HepG2 (cell line): ENCODE measurements around the gene PRMT5. TPM values are rescaled to one million over a fixed set of nuclear protein-coding genes. Genes with fewer than 3 reads are reported as not detected.

Experiments used
- AGO2 ChIP-seq: fragments of 200-400 bp; formaldehyde crosslinking; optimal IDR thresholded peaks from 2 replicates; pipeline ENCODE3; 2017; ENCODE audit warnings: mild to moderate bottlenecking, low read depth, low read length, moderate library complexity
- ARID2 ChIP-seq: sonication (generic); formaldehyde crosslinking; IDR thresholded peaks from 2 replicates; pipeline ENCODE4 v1.8.1; 2022; ENCODE audit warnings: mild to moderate bottlenecking, missing genetic modification reagents, borderline replicate concordance
- FOSL1 ChIP-seq: sonication (generic); formaldehyde crosslinking; IDR thresholded peaks from 2 replicates; pipeline ENCODE4 v1.9.0; 2021; ENCODE audit warnings: missing genetic modification reagents, borderline replicate concordance
- GZF1 ChIP-seq: sonication (generic); formaldehyde crosslinking; IDR thresholded peaks from 2 replicates; pipeline ENCODE4 v1.5.1; 2020; ENCODE audit warnings: mild to moderate bottlenecking, missing genetic modification reagents
- HMG20B ChIP-seq: conservative IDR thresholded peaks from 2 replicates; pipeline ENCODE4 v1.6.1; 2016; ENCODE audit warnings: missing genetic modification reagents, missing compliant biosample characterization
- HNF1B ChIP-seq: sonication (generic); formaldehyde crosslinking; IDR thresholded peaks from 2 replicates; pipeline ENCODE4 v1.5.1; 2020; ENCODE audit warnings: mild to moderate bottlenecking, moderate library complexity, missing genetic modification reagents
- HNF4G ChIP-seq, 2 experiments: sonication (generic) in 1 of 2; formaldehyde crosslinking in 1 of 2; IDR thresholded peaks; 2 replicates each; pipeline versions ENCODE4 v1.4.0 to v1.6.1; 2011 to 2020; ENCODE audit warnings: borderline replicate concordance in 2 of 2, low read depth in 2 of 2, mild to moderate bottlenecking in 2 of 2, low read length in 1 of 2, missing genetic modification reagents in 1 of 2, moderate library complexity in 1 of 2
- KDM5B ChIP-seq: sonication (generic); formaldehyde crosslinking; IDR thresholded peaks from 2 replicates; pipeline ENCODE4 v1.4.0; 2020; ENCODE audit warnings: missing genetic modification reagents, mild to moderate bottlenecking, borderline replicate concordance
- ONECUT2 ChIP-seq: sonication (generic); formaldehyde crosslinking; IDR thresholded peaks from 2 replicates; pipeline ENCODE4 v1.4.0; 2020; ENCODE audit warnings: missing genetic modification reagents
- PCBP1 ChIP-seq: fragments of 200-400 bp; formaldehyde crosslinking; IDR thresholded peaks from 2 replicates; pipeline ENCODE4 v1.6.1; 2017; ENCODE audit warnings: mild to moderate bottlenecking, low read depth, low read length, borderline replicate concordance
- RNF219 ChIP-seq: sonication (generic); formaldehyde crosslinking; IDR thresholded peaks from 2 replicates; pipeline ENCODE4 v1.5.0; 2020; ENCODE audit warnings: mild to moderate bottlenecking, missing genetic modification reagents
- SALL1 ChIP-seq: sonication (generic); formaldehyde crosslinking; IDR thresholded peaks from 2 replicates; pipeline ENCODE4 v1.8.0; 2022; ENCODE audit warnings: mild to moderate bottlenecking, missing genetic modification reagents
- TEAD3 ChIP-seq: optimal IDR thresholded peaks from 2 replicates; pipeline ENCODE3; 2016; ENCODE audit warnings: borderline replicate concordance
- ZNF280B ChIP-seq: sonication (generic); formaldehyde crosslinking; IDR thresholded peaks from 2 replicates; pipeline ENCODE4 v1.5.0; 2020; ENCODE audit warnings: missing genetic modification reagents, mild to moderate bottlenecking, borderline replicate concordance
- ZNF292 ChIP-seq: sonication (generic); formaldehyde crosslinking; IDR thresholded peaks from 2 replicates; pipeline ENCODE4 v1.8.1; 2022; ENCODE audit warnings: mild to moderate bottlenecking, low read depth, missing genetic modification reagents, borderline replicate concordance
- ZNF367 ChIP-seq: sonication (generic); formaldehyde crosslinking; IDR thresholded peaks from 2 replicates; pipeline ENCODE4 v1.4.0; 2020; ENCODE audit warnings: missing genetic modification reagents, borderline replicate concordance
- ZNF503 ChIP-seq: sonication (generic); formaldehyde crosslinking; IDR thresholded peaks from 2 replicates; pipeline ENCODE4 v1.4.0; 2020; ENCODE audit warnings: missing genetic modification reagents
- ZNF567 ChIP-seq: sonication (generic); formaldehyde crosslinking; IDR thresholded peaks from 2 replicates; pipeline ENCODE4 v1.8.1; 2023; ENCODE audit warnings: mild to moderate bottlenecking, missing genetic modification reagents, borderline replicate concordance
- ZNF710 ChIP-seq: sonication (generic); formaldehyde crosslinking; IDR thresholded peaks from 2 replicates; pipeline ENCODE4 v1.5.0; 2020; ENCODE audit warnings: mild to moderate bottlenecking, missing genetic modification reagents, borderline replicate concordance
- polyA plus RNA-seq, 8 experiments: library from polyadenylated mRNA; depleted of rRNA in 3 of 8; stranded (reverse) in 7 of 8; unstranded in 1 of 8; fragments of >200 nt; fragmentation: Illumina TruSeq in 4 of 8; extraction: Trizol in 4 of 8; gene quantifications; 2 replicates each; pipeline versions ENCODE4 v1.2.1 to v1.2.3, GENCODE V29; 2011 to 2016; ENCODE audit warnings: low read depth in 4 of 8, missing spikeins in 1 of 8, mixed read lengths in 1 of 8; ENCODE audit not compliant: insufficient read depth in 1 of 8
- total RNA-seq, 5 experiments: library from RNA; depleted of rRNA; stranded (reverse); fragments of >200 nt; fragmentation: Illumina TruSeq; extraction: Trizol; gene quantifications; 2 replicates each; pipeline ENCODE4 v1.2.3, GENCODE V29; 2016; ENCODE audit warnings: low read depth in 1 of 5

The PRMT5 gene
- total and polyA plus RNA-seq, 2 of the 13 experiments (the other 11 are each of a cell fraction or from before 2014, with no cell fraction given): 210 to 354 TPM

- TF ChIP-seq ZNF710 (peak; percentile 8; the same call in 1 of the 2 replicates), ZNF292 (no peak), AGO2 (no peak), ZNF367 (no peak), ZNF567 (CRISPR knock-in tag) (no peak), ZNF503 (CRISPR knock-in tag) (no peak), RNF219 (CRISPR knock-in tag) (no peak), ONECUT2 (CRISPR knock-in tag) (no peak), PCBP1 (no peak), TEAD3 (CRISPR knock-in tag) (no peak), ARID2 (CRISPR knock-in tag) (no peak), ZNF280B (CRISPR knock-in tag) (no peak; the same call in 1 of the 2 replicates), GZF1 (CRISPR knock-in tag) (no peak), HMG20B (no peak), SALL1 (CRISPR knock-in tag) (no peak), FOSL1 (CRISPR knock-in tag) (0 out of 2 replicates have a peak, but pooled peaks have one; percentile 9), KDM5B (CRISPR knock-in tag) (no peak; the same call in 1 of the 2 replicates), HNF1B (CRISPR knock-in tag) (no peak), HNF4G (IDR thresholded peaks at IDR 0.05; ENCODE audit: borderline replicate concordance, low read depth, low read length) (no peak), HNF4G (CRISPR knock-in tag; IDR thresholded peaks at IDR 0.05; ENCODE audit: borderline replicate concordance, low read depth) (no peak)
These were observed 27.4 kb downstream of the PRMT5 start (continued) for GRCh38 chr14:22901799-22902198.
